ENCODE data around the gene UBE2QL1.

GRCh38 chr5:6525422-6525821 lies 76.8 kb downstream of the UBE2QL1 start:
- TF ChIP-seq CTCF (IDR thresholded peaks at IDR 0.05), result no peak
- TF ChIP-seq POLR2A (IDR thresholded peaks at IDR 0.05), result no peak

Data from body of pancreas (tissue), 4 donors.